Right ventricle myocardium inferior (tissue), 1 donor: ENCODE data around the gene CDKN2A. TPM values are rescaled to one million over a fixed set of nuclear protein-coding genes. Genes with fewer than 3 reads are reported as not detected.

ENCODE experiments used
- total RNA-seq: library from RNA; stranded (reverse); fragmentation: NEBNext Ultra II Directional; extraction: Animal tissue kit (Norgen Biotek cat#: 25700); gene quantifications from one replicate; pipeline ENCODE4 v1.2.1, GENCODE V29; 2021
- donor health status: DM: no; HTN: yes; CAD: no; lungs with severe emphysema.

The CDKN2A gene
- total RNA-seq, 1 donor from 2014 or later, result 0.49 TPM

Other genes starting within 250 kb of the CDKN2A start
- gene MTAP, start 191.8 kb downstream of the CDKN2A start, total RNA-seq, result 20.4 TPM
- gene CDKN2B-AS1, start 399 bp upstream of the CDKN2A start, total RNA-seq, result not detected
- gene CDKN2B, start 14.9 kb upstream of the CDKN2A start, total RNA-seq, result 3.0 TPM